Measurements from ENCODE around the gene GUCD1. TPM values are rescaled to one million over a fixed set of nuclear protein-coding genes. Genes with fewer than 3 reads are reported as not detected.
"Not testable (repeated sequence)": the region's sequence is repeated elsewhere in the genome, so short reads cannot be mapped to it uniquely, and the experiment has no call there.

GUCD1 gene
- total RNA-seq, 1 experiment from 2014 or later, result 65.8 TPM

DNA sequence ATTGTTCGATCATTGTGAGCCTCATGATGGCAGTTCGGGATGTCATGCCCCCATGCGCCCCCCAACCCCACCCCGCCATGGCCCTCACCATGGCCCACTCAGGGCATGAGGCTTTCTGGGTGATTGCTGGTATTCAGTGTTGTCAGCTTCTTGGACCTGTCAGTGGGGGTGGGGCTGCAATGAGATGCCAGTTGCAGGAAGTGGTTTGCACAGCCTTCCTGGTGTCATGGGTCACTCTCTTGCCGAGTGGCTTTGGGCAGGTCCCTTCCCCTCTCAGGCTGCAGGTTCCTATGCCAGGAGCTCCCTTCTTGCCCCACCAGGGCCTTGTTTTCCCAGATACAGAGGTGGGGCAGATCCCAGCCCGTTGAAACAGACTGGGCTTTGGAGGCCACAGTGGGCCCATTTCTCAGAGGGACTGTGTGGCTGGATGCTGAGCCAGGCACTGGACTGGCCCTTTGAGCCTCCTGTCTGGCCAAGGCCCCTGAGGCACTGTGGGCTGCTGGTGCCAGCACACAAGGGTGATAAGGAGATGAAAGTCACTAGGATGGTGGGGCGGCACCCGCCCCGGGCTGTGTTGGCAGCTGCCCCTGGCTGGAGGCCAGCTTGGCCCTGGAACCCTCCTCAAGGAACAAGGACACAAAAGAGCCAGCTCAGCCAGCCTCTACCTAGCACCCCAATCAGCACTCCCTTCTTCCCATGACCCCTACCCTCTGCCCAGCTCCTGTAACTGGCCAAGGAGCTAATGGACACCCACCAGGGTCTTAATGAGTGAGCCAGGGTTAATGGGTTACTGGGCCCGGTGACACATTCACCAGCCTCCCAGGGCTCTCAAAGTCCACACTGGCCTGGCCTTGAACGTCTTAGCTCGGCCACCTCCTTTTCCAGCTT is 46.5 kb upstream of the GUCD1 start:
- intact Hi-C loops (cut with micrococcal nuclease), result no loop called here
- no peaks in the 10 kb centered on the region for H4K20me1 ChIP-seq (ENCODE audit: low read length)
- no peaks in the 10 kb centered on the region for H3K9me3 ChIP-seq (ENCODE audit: low read length)
- no peak overlapping the region for H3K9ac ChIP-seq (ENCODE audit: low read length)
- H3K79me2 ChIP-seq (ENCODE audit: low read length), result no peaks in the 10 kb centered on the region
- no peaks in the 10 kb centered on the region for H3F3A ChIP-seq (ENCODE audit: low read length, unreplicated experiment)
- no peaks in the 10 kb centered on the region for H3K36me3 ChIP-seq (ENCODE audit: low read depth, low read length)
- H3K4me2 ChIP-seq (ENCODE audit: low read length), result no peak overlapping the region
- H3K4me1 ChIP-seq (ENCODE audit: insufficient read depth, low read length), result no peaks in the 10 kb centered on the region
- H3K27ac ChIP-seq (ENCODE audit: low read length), result no peak overlapping the region
- no TSS peak for BruUV-seq (replicated peaks)
- no peak overlapping the region for H2AFZ ChIP-seq (ENCODE audit: low read length)
- H3K9me2 ChIP-seq (replicated peaks; ENCODE audit: low read length), result no peaks in the 10 kb centered on the region
- DNase-seq (no peak), ATAC-seq (no peak)
- no peak overlapping the region for H3K4me3 ChIP-seq (ENCODE audit: low read length)
- H3K27me3 ChIP-seq (ENCODE audit: low read length), result no peaks in the 10 kb centered on the region
- ChIA-PET POLR2A (ENCODE audit: unreplicated experiment) (no interaction called here), CTCF (no interaction called here)
- no peak for TF ChIP-seq EZH2 (IDR thresholded peaks at IDR 0.05; ENCODE audit: low read length, unreplicated experiment)

DNA sequence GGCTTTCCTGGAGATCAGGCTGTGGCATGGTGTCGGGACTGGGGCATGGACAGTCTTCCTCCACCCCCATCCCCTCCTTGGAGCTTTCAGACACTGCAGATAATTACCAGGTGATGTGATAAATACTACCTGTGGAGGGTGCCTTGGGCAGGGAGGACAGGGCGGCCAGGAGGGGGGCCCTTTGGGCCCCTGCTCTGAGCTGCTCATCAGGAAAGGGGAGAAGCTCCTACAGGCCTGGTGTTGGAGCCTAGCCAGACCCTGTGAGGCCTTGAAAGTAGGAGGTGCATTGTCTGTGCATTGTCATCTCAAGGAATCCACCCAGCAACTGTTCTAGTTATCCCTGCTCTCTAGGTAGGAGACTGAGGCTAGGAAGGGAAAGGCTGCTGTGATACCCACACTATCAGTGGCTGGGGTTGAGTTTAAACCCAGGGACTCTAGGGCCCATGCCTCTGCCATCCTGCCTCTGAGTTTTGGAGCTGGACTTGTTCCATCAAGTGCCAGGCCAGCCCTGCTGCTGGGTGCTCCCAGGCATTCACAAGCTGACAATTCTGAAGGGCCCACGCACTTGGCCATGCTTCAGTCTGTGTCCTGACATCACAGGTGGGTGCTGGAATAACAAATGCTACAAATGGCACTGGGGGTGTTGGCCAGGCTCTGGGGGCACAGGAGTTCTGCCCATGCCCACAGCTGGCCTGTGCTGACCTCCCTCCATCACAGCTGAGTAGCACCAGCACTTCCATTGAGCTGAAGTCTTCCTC is 45.2 kb upstream of the GUCD1 start:
- POLR2A ChIA-PET (ENCODE audit: unreplicated experiment); H3K36me3 ChIP-seq (ENCODE audit: low read depth, low read length); H3K4me2 ChIP-seq (ENCODE audit: low read length); intact Hi-C loops (cut with micrococcal nuclease); H3K9me2 ChIP-seq (replicated peaks; ENCODE audit: low read length); DNase-seq; H3K4me1 ChIP-seq (ENCODE audit: insufficient read depth, low read length); H2AFZ ChIP-seq (ENCODE audit: low read length); CTCF ChIA-PET; H3K27ac ChIP-seq (ENCODE audit: low read length); H3F3A ChIP-seq (ENCODE audit: low read length, unreplicated experiment); ATAC-seq; H3K9me3 ChIP-seq (ENCODE audit: low read length); H3K79me2 ChIP-seq (ENCODE audit: low read length); H3K4me3 ChIP-seq (ENCODE audit: low read length); BruUV-seq (replicated peaks); H3K9ac ChIP-seq (ENCODE audit: low read length); H3K27me3 ChIP-seq (ENCODE audit: low read length); H4K20me1 ChIP-seq (ENCODE audit: low read length): not testable (repeated sequence)

DNA sequence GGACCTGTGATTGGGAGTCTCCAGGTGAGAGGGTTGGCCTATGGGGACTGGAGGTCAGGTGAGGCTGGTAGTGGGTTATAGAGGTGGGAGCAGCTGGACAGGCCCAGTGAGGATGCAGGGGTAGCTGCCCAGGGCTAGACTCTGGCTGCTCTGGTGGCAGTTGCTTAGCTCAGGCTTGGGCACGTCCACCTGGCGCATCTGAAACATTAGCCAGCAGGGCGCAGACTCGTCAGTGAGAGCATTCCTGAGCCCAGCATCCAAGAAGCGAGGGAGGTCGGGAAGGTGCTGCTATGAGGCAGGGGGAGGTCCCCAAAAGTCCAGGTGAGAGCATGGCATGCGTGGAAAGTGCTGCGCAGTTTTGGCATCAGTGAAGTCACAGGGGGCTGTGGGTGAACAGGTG is 44.6 kb upstream of the GUCD1 start:
- Histone ChIP-seq H3K36me3 (ENCODE audit: low read depth, low read length) (no peaks in the 10 kb centered on the region), H3K4me1 (ENCODE audit: insufficient read depth, low read length) (no peaks in the 10 kb centered on the region), H2AFZ (ENCODE audit: low read length) (no peak overlapping the region), H3K9me3 (ENCODE audit: low read length) (no peaks in the 10 kb centered on the region), H3K9ac (ENCODE audit: low read length) (no peak overlapping the region), H3K79me2 (ENCODE audit: low read length) (no peaks in the 10 kb centered on the region), H3K4me3 (ENCODE audit: low read length) (no peak overlapping the region), H3K9me2 (replicated peaks; ENCODE audit: low read length) (no peaks in the 10 kb centered on the region), H3F3A (ENCODE audit: low read length, unreplicated experiment) (no peaks in the 10 kb centered on the region), H3K27me3 (ENCODE audit: low read length) (no peaks in the 10 kb centered on the region), H4K20me1 (ENCODE audit: low read length) (no peaks in the 10 kb centered on the region), H3K4me2 (ENCODE audit: low read length) (no peak overlapping the region), H3K27ac (ENCODE audit: low read length) (no peak overlapping the region)
- TF ChIP-seq EZH2phosphoT487 (IDR thresholded peaks at IDR 0.05; ENCODE audit: borderline replicate concordance, low read length) (no peak), EZH2 (IDR thresholded peaks at IDR 0.05; ENCODE audit: low read length, unreplicated experiment) (no peak)
- TF ChIP-seq, protein P1, sequence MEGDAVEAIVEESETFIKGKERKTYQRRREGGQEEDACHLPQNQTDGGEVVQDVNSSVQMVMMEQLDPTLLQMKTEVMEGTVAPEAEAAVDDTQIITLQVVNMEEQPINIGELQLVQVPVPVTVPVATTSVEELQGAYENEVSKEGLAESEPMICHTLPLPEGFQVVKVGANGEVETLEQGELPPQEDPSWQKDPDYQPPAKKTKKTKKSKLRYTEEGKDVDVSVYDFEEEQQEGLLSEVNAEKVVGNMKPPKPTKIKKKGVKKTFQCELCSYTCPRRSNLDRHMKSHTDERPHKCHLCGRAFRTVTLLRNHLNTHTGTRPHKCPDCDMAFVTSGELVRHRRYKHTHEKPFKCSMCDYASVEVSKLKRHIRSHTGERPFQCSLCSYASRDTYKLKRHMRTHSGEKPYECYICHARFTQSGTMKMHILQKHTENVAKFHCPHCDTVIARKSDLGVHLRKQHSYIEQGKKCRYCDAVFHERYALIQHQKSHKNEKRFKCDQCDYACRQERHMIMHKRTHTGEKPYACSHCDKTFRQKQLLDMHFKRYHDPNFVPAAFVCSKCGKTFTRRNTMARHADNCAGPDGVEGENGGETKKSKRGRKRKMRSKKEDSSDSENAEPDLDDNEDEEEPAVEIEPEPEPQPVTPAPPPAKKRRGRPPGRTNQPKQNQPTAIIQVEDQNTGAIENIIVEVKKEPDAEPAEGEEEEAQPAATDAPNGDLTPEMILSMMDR (conservative IDR thresholded peaks at IDR 0.05; ENCODE audit: low read depth, low read length), result no peak
- ATAC-seq (no peak), DNase-seq (no peak)
- ChIA-PET CTCF (no interaction called here), POLR2A (ENCODE audit: unreplicated experiment) (no interaction called here)
- intact Hi-C loops (cut with micrococcal nuclease), result no loop called here
- no TSS peak for BruUV-seq (replicated peaks)

DNA sequence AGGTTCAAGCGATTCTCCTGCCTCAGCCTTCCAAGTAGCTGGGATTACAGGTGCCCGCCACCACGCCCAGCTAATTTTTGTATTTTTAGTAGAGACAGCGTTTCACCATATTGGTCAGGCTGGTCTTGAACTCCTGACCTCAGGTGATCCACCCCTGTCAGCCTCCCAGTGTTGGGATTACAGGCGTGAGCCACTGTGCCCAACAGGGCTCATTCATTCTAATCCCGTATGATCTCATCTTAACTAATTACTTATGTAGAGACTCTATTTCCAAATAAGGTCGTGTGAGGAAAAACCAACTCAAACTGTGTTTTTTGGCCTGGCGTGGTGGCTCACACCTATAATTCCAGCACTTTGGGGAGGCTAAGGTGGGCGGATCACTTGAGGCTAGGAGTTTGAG is 42.1 kb upstream of the GUCD1 start:
- POLR2A ChIA-PET (ENCODE audit: unreplicated experiment); H3K4me1 ChIP-seq (ENCODE audit: insufficient read depth, low read length); H3K9me3 ChIP-seq (ENCODE audit: low read length); H2AFZ ChIP-seq (ENCODE audit: low read length); H3F3A ChIP-seq (ENCODE audit: low read length, unreplicated experiment); H4K20me1 ChIP-seq (ENCODE audit: low read length); CTCF ChIA-PET; H3K36me3 ChIP-seq (ENCODE audit: low read depth, low read length); intact Hi-C loops (cut with micrococcal nuclease); DNase-seq; ATAC-seq; H3K9me2 ChIP-seq (replicated peaks; ENCODE audit: low read length); H3K9ac ChIP-seq (ENCODE audit: low read length); H3K79me2 ChIP-seq (ENCODE audit: low read length); H3K4me2 ChIP-seq (ENCODE audit: low read length); H3K27ac ChIP-seq (ENCODE audit: low read length); H3K27me3 ChIP-seq (ENCODE audit: low read length); H3K4me3 ChIP-seq (ENCODE audit: low read length); BruUV-seq (replicated peaks): not testable (repeated sequence)

All from PC-3 (cell line).